Stomach (tissue), 4 donors: ENCODE measurements around the gene CGB3.
"Not testable (repeated sequence)": the region's sequence is repeated elsewhere in the genome, so short reads cannot be mapped to it uniquely, and the experiment has no call there.

Experiments used
- CTCF ChIP-seq, 7 experiments: fragments of 450-650 bp in 4 of 7; fragments of 200-600 bp in 3 of 7; sonication (generic) in 3 of 7; IDR thresholded peaks; one replicate each; pipeline ENCODE4 v1.5.1; 2016 to 2019; ENCODE audit warnings: antibody characterized with exemption in 7 of 7, control low read depth in 2 of 7, mild to moderate bottlenecking in 1 of 7
- POLR2A ChIP-seq, 4 donors: fragments of 450-650 bp; IDR thresholded peaks; one replicate each; pipeline ENCODE4 v1.6.1; 2016; ENCODE audit warnings: antibody characterized with exemption in 4 of 4, control low read depth in 2 of 4, mild to moderate bottlenecking in 1 of 4, moderate library complexity in 1 of 4
- POLR2AphosphoS5 ChIP-seq, 3 donors: sonication (generic); formaldehyde crosslinking; IDR thresholded peaks; one replicate each; pipeline ENCODE4 v1.6.1; 2016; ENCODE audit warnings: antibody characterized with exemption in 3 of 3

DNA sequence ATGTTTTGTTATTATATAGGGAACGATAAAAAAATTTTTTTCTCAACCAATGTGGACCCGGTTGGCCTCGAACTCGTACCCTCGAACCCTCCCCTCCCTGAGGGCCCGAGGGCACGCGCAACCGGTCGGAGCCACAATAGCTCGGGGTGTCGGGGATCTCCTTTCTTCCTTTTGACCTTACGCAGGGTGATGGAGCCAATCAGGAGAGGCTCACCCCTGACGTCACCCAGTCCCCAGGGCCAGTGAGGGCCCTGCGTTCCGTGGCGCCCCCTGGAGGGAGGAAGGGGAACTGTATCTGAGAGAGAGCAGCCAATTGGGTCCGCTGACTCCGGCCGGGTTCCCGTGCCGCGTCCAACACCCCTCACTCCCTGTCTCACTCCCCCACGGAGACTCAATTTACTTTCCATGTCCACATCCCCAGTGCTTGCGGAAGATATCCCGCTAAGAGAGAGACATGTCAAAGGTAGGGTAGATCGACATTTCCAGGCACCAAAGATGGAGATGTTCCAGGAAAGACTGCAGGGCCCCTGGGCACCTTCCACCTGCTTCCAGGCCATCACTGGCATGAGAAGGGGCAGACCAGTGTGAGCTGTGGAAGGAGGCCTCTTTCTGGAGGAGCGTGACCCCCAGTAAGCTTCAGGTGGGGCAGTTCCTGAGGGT is 7.6 kb upstream of the CGB3 start, which contains the start of gene CGB2:
- not testable (repeated sequence) for TF ChIP-seq CTCF, POLR2AphosphoS5, POLR2A (IDR thresholded peaks at IDR 0.05)
